ENCODE data around the gene TRPV6. TPM values are rescaled to one million over a fixed set of nuclear protein-coding genes. Genes with fewer than 3 reads are reported as not detected.

The TRPV6 gene
- total RNA-seq, 5 donors from 2014 or later (not counting 1 experiment from before 2014, with no cell fraction given), result not detected

DNA sequence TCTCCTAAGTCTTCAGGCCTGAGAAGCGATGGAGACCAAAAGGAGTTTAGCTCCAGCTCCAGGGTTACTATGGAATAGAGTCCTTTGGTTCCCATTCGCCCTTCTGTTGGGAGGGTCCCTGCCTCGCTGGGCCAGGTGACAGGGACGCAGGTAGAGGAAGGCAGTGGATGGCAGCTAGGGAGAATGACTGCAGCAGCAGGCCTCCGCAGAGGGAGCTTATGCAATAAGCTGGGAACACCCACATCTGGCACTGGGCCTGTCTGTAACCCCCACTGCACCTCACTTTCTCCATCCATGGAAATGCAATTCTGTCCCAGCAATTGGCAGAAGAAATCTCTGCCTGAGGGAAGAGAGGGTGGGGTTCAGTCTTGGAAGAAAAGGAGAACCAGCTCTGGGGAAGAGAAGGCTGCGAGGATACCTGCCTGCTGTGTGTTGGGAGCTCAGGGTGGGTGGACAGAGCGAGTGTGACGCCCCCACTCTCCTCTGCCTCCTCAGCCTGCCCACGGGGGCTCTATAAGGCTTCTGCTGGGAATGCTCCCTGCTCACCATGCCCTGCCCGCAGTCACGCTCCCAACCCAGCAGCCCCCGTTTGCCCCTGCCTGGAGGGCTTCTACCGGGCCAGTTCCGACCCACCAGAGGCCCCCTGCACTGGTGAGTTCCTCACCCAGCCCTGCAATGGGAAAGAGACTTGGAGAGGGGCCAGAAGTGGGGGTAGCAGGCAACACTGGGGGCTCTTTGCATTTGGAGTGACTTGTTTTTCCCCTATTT lies 20.4 kb downstream of the TRPV6 start:
- H3K27ac Mint-ChIP-seq, result peak overlapping the region in 1 of 2 donors; percentile 39
- peaks cover 31% of the 10 kb centered on the region for H3K36me3 Mint-ChIP-seq
- Histone ChIP-seq H3K27me3 (replicated peaks in 1 of 2; ENCODE audit: control insufficient read depth in 2 of 2, extremely low read depth in 1 of 2, insufficient read depth in 2 of 2, low read length in 1 of 2) (no peaks in the 10 kb centered on the region), H3K36me3 (ENCODE audit: control insufficient read depth in 2 of 2, extremely low read depth in 1 of 2, insufficient read depth in 1 of 2, low read length in 1 of 2) (peaks cover 5 to 11% of the 10 kb centered on the region in 2 donors), H3K9me3 (no peaks in the 10 kb centered on the region), H3K27ac (ENCODE audit: low read length) (no peak overlapping the region), H3K4me1 (ENCODE audit: control insufficient read depth in 1 of 2, extremely low read depth in 1 of 2, insufficient read depth in 2 of 2, low read length in 2 of 2) (peaks cover 0 to 11% of the 10 kb centered on the region in 2 experiments), H3K4me3 (ENCODE audit: control insufficient read depth in 1 of 2, extremely low read depth in 1 of 2, low read length in 1 of 2) (no peak overlapping the region)
- no peaks in the 10 kb centered on the region for H3K9me3 Mint-ChIP-seq
- no peaks in the 10 kb centered on the region for H3K27me3 Mint-ChIP-seq
- CTCF ChIA-PET, result interaction anchor here (0.5 to 1.9 kb wide), 3 partner anchors 105 to 518 kb away, joined by 3 to 4 read pairs (median 4); no protein-coding TSS in a partner anchor
- no peak for DNase-seq
- H3K4me1 Mint-ChIP-seq, result no peaks in the 10 kb centered on the region
- POLR2A ChIA-PET, result no interaction called here
- WGBS (ENCODE audit: insufficient coverage), result 100% methylated on average over 2 of the region's 14 CpGs
- ATAC-seq (replicated peaks in 1 of 4), result no peak
- H3K4me3 Mint-ChIP-seq, result no peak overlapping the region

DNA sequence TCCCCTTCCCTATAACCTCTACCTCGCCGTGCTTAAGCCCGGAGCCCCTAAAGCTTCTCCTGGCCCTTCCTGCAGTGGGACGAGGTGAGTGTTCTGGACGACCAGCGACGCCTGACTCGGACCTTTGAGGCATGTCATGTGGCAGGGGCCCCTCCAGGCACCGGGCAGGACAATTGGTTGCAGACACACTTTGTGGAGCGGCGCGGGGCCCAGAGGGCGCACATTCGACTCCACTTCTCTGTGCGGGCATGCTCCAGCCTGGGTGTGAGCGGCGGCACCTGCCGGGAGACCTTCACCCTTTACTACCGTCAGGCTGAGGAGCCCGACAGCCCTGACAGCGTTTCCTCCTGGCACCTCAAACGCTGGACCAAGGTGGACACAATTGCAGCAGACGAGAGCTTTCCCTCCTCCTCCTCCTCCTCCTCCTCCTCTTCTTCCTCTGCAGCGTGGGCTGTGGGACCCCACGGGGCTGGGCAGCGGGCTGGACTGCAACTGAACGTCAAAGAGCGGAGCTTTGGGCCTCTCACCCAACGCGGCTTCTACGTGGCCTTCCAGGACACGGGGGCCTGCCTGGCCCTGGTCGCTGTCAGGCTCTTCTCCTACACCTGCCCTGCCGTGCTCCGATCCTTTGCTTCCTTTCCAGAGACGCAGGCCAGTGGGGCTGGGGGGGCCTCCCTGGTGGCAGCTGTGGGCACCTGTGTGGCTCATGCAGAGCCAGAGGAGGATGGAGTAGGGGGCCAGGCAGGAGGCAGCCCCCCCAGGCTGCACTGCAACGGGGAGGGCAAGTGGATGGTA lies 21.5 kb downstream of the TRPV6 start:
- Histone ChIP-seq H3K27ac (ENCODE audit: low read length) (no peak overlapping the region), H3K9me3 (no peaks in the 10 kb centered on the region), H3K36me3 (ENCODE audit: control insufficient read depth in 2 of 2, extremely low read depth in 1 of 2, insufficient read depth in 1 of 2, low read length in 1 of 2) (peaks cover 5 to 11% of the 10 kb centered on the region in 2 donors), H3K4me1 (ENCODE audit: control insufficient read depth in 1 of 2, extremely low read depth in 1 of 2, insufficient read depth in 2 of 2, low read length in 2 of 2) (peaks cover 0 to 11% of the 10 kb centered on the region in 2 experiments), H3K27me3 (replicated peaks in 1 of 2; ENCODE audit: control insufficient read depth in 2 of 2, extremely low read depth in 1 of 2, insufficient read depth in 2 of 2, low read length in 1 of 2) (no peaks in the 10 kb centered on the region), H3K4me3 (ENCODE audit: control insufficient read depth in 1 of 2, extremely low read depth in 1 of 2, low read length in 1 of 2) (no peak overlapping the region)
- 87% methylated on average over 32 of the region's 37 CpGs for WGBS (ENCODE audit: insufficient coverage)
- H3K36me3 Mint-ChIP-seq, result peaks cover 22% of the 10 kb centered on the region
- H3K4me3 Mint-ChIP-seq, result no peak overlapping the region
- no peak overlapping the region for H3K27ac Mint-ChIP-seq
- no peak for ATAC-seq (replicated peaks in 1 of 4)
- H3K9me3 Mint-ChIP-seq, result no peaks in the 10 kb centered on the region
- POLR2A ChIA-PET, result no interaction called here
- peaks cover 0 to 3% (median under 1%) of the 10 kb centered on the region in 3 donors for H3K4me1 Mint-ChIP-seq
- CTCF ChIA-PET, result interaction anchor here in 1 of 2 donors (0.7 kb wide), 1 partner anchor 106 kb away, joined by 4 read pairs; no protein-coding TSS in a partner anchor
- DNase-seq, result no peak
- H3K27me3 Mint-ChIP-seq, result no peaks in the 10 kb centered on the region

DNA sequence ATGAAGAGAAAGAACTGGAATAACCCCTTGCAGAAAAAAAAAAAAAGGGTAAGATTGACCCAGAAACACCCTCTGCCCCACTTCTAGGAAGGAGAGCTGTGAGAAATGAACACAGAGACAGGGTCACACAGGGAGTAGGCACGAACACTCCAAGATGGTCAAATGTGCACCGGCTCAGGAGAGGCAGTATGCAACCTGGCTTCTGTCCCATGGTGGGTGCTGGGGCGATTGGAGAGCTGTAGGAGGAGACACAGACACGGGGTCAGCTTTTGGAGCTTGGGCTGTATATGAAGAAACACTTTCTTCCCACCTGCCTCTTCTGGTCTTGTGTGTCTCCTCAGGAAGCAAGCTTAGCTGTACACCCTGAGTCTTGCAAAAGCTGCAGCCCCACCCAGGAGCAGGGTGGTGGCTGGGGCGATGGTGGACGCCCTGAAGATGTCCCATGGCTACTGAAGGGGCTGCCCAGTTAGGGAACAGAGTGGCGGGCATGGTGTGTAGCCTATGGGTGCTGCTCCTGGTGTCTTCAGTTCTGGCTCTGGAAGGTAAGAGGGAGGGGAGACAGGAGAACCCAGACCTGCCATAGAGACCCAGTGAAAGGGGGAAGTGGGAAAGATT lies 22.7 kb downstream of the TRPV6 start:
- no peaks in the 10 kb centered on the region for H3K9me3 ChIP-seq
- no peaks in the 10 kb centered on the region for H3K27me3 ChIP-seq (replicated peaks in 1 of 2; ENCODE audit: control insufficient read depth in 2 of 2, extremely low read depth in 1 of 2, insufficient read depth in 2 of 2, low read length in 1 of 2)
- H3K4me1 ChIP-seq (ENCODE audit: control insufficient read depth in 1 of 2, extremely low read depth in 1 of 2, insufficient read depth in 2 of 2, low read length in 2 of 2), result peaks cover 0 to 11% of the 10 kb centered on the region in 2 experiments
- H3K36me3 ChIP-seq (ENCODE audit: control insufficient read depth in 2 of 2, extremely low read depth in 1 of 2, insufficient read depth in 1 of 2, low read length in 1 of 2), result peaks cover 0 to 11% of the 10 kb centered on the region in 2 donors
- H3K9me3 Mint-ChIP-seq, result no peaks in the 10 kb centered on the region
- no peak overlapping the region for H3K27ac Mint-ChIP-seq
- POLR2A ChIA-PET, result no interaction called here
- peaks cover 18% of the 10 kb centered on the region for H3K36me3 Mint-ChIP-seq
- WGBS (ENCODE audit: insufficient coverage), result 76% methylated on average over 5 of the region's 7 CpGs
- no peak overlapping the region for H3K27ac ChIP-seq (ENCODE audit: low read length)
- no peaks in the 10 kb centered on the region for H3K27me3 Mint-ChIP-seq
- H3K4me1 Mint-ChIP-seq, result peaks cover 0 to 6% (median 4%) of the 10 kb centered on the region in 3 donors
- CTCF ChIA-PET, result interaction anchor here in 1 of 2 donors (0.7 kb wide), 1 partner anchor 27 kb away, joined by 4 read pairs; no protein-coding TSS in a partner anchor
- no peak overlapping the region for H3K4me3 ChIP-seq (ENCODE audit: control insufficient read depth in 1 of 2, extremely low read depth in 1 of 2, low read length in 1 of 2)
- H3K4me3 Mint-ChIP-seq, result no peak overlapping the region
- ATAC-seq (replicated peaks in 1 of 4) (no peak), DNase-seq (no peak)

DNA sequence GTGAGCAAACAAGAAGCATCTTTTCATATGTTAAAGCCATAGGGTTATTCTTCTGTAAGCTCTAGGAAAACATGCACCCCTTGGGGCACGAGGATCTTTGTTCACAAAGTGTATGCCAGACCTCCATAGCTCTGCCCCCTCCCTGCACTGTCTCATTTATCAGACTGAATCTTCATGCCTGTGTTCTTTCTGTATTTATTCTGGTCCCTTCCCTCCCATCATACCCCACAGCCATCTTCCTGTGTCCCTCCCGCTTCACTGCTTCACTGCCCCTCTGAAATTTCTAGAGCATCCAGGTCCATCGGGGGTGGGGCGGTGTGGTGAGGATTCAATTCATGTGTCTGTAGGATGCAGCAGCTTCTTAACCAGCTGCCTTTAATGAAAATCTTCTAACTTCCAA lies 23.2 kb downstream of the TRPV6 start:
- Histone ChIP-seq H3K9me3 (no peaks in the 10 kb centered on the region), H3K27me3 (replicated peaks in 1 of 2; ENCODE audit: control insufficient read depth in 2 of 2, extremely low read depth in 1 of 2, insufficient read depth in 2 of 2, low read length in 1 of 2) (no peaks in the 10 kb centered on the region), H3K27ac (ENCODE audit: low read length) (no peak overlapping the region), H3K4me1 (ENCODE audit: control insufficient read depth in 1 of 2, extremely low read depth in 1 of 2, insufficient read depth in 2 of 2, low read length in 2 of 2) (peaks cover 4 to 11% of the 10 kb centered on the region in 2 experiments), H3K36me3 (ENCODE audit: control insufficient read depth in 2 of 2, extremely low read depth in 1 of 2, insufficient read depth in 1 of 2, low read length in 1 of 2) (peaks cover 0 to 8% of the 10 kb centered on the region in 2 donors), H3K4me3 (ENCODE audit: control insufficient read depth in 1 of 2, extremely low read depth in 1 of 2, low read length in 1 of 2) (no peak overlapping the region)
- DNase-seq (no peak), ATAC-seq (replicated peaks in 1 of 4) (no peak)
- ChIA-PET CTCF (interaction anchor here in 1 of 2 donors (0.7 kb wide), 1 partner anchor 26 kb away, joined by 4 read pairs; no protein-coding TSS in a partner anchor), POLR2A (no interaction called here)
- no peak overlapping the region for H3K4me3 Mint-ChIP-seq
- H3K27ac Mint-ChIP-seq, result peak overlapping the region in 1 of 2 donors; percentile 52
- 67% methylated on average over 1 of the region's 4 CpGs for WGBS (ENCODE audit: insufficient coverage)
- H3K36me3 Mint-ChIP-seq, result peaks cover 18% of the 10 kb centered on the region
- no peaks in the 10 kb centered on the region for H3K9me3 Mint-ChIP-seq
- peaks cover 0 to 8% (median 8%) of the 10 kb centered on the region in 3 donors for H3K4me1 Mint-ChIP-seq
- H3K27me3 Mint-ChIP-seq, result no peaks in the 10 kb centered on the region

DNA sequence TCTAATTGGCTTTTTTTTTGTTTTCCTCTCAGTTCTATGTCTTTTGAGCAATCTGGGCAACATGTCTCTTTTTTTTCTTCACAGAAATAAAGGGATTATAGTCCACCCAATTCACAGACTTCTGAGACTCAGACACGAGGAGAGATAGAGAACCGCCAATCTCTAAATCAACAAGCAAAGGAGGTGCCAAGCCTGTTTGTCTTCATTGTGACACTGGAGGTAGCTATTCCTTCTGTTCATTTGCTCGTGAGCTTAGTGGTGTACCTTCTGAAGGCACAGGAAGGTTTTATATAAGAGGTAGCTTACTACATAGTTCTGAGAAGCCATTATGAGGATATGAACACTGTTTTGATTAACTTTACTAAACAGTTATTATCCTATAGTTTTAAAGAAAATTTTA lies 24.6 kb downstream of the TRPV6 start:
- WGBS (ENCODE audit: insufficient coverage), result no CpG with 5 or more reads among the region's 3 CpGs
- H3K27me3 Mint-ChIP-seq, result no peaks in the 10 kb centered on the region
- H3K4me1 ChIP-seq (ENCODE audit: control insufficient read depth in 1 of 2, extremely low read depth in 1 of 2, insufficient read depth in 2 of 2, low read length in 2 of 2), result peaks cover 4 to 10% of the 10 kb centered on the region in 2 experiments
- H3K27me3 ChIP-seq (replicated peaks in 1 of 2; ENCODE audit: control insufficient read depth in 2 of 2, extremely low read depth in 1 of 2, insufficient read depth in 2 of 2, low read length in 1 of 2), result no peaks in the 10 kb centered on the region
- H3K27ac ChIP-seq (ENCODE audit: low read length), result no peak overlapping the region
- peaks cover 0 to 8% of the 10 kb centered on the region in 2 donors for H3K36me3 ChIP-seq (ENCODE audit: control insufficient read depth in 2 of 2, extremely low read depth in 1 of 2, insufficient read depth in 1 of 2, low read length in 1 of 2)
- CTCF ChIA-PET, result interaction anchor here (0.7 to 1.9 kb wide), 3 partner anchors 10 to 142 kb away, joined by 3 to 5 read pairs (median 4); no protein-coding TSS in a partner anchor
- H3K27ac Mint-ChIP-seq, result no peak overlapping the region
- H3K36me3 Mint-ChIP-seq, result peaks cover 18% of the 10 kb centered on the region
- H3K9me3 Mint-ChIP-seq, result no peaks in the 10 kb centered on the region
- no peaks in the 10 kb centered on the region for H3K9me3 ChIP-seq
- DNase-seq, result no peak
- POLR2A ChIA-PET, result interaction anchor here in 1 of 2 donors (0.6 to 1.2 kb wide), 2 partner anchors 526 to 903 kb away, joined by 3 to 12 read pairs; no protein-coding TSS in a partner anchor
- no peak overlapping the region for H3K4me3 Mint-ChIP-seq
- H3K4me1 Mint-ChIP-seq, result peaks cover 13 to 20% (median 18%) of the 10 kb centered on the region in 3 donors
- peak in 1 of 4 experiments; percentile 34 for ATAC-seq (replicated peaks in 1 of 4)
- no peak overlapping the region for H3K4me3 ChIP-seq (ENCODE audit: control insufficient read depth in 1 of 2, extremely low read depth in 1 of 2, low read length in 1 of 2)

DNA sequence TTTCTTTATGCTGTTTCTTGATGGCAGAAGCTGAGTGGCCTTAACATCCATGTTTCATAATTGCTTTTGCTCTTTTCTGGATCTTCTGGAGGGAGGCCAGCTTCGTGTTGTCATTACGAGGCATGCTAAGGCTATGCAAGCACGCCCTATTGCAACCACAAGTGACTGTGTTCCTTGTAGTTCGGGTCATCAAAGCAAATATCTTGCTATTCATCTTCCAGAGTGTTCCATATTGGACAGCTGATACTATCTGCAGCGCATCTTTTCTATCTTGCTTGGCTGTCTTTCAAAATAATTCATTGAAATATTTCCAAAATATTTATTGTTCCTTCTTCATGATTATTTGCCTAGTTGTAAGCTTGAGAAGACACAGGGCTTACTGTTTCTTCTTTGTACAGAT lies 25.7 kb downstream of the TRPV6 start:
- Histone ChIP-seq H3K27ac (ENCODE audit: low read length) (no peak overlapping the region), H3K4me3 (ENCODE audit: control insufficient read depth in 1 of 2, extremely low read depth in 1 of 2, low read length in 1 of 2) (no peak overlapping the region), H3K4me1 (ENCODE audit: control insufficient read depth in 1 of 2, extremely low read depth in 1 of 2, insufficient read depth in 2 of 2, low read length in 2 of 2) (peaks cover 6 to 12% of the 10 kb centered on the region in 2 experiments), H3K27me3 (replicated peaks in 1 of 2; ENCODE audit: control insufficient read depth in 2 of 2, extremely low read depth in 1 of 2, insufficient read depth in 2 of 2, low read length in 1 of 2) (no peaks in the 10 kb centered on the region), H3K36me3 (ENCODE audit: control insufficient read depth in 2 of 2, extremely low read depth in 1 of 2, insufficient read depth in 1 of 2, low read length in 1 of 2) (peaks cover 0 to 8% of the 10 kb centered on the region in 2 donors), H3K9me3 (no peaks in the 10 kb centered on the region)
- ChIA-PET CTCF (interaction anchor here (0.5 to 1.9 kb wide), 3 partner anchors 13 to 28 kb away, joined by 3 to 5 read pairs (median 3); no protein-coding TSS in a partner anchor), POLR2A (no interaction called here)
- peak overlapping the region; percentile 67 to 69 for H3K27ac Mint-ChIP-seq
- no peaks in the 10 kb centered on the region for H3K9me3 Mint-ChIP-seq
- H3K4me1 Mint-ChIP-seq, result peaks cover 16 to 24% (median 23%) of the 10 kb centered on the region in 3 donors
- H3K36me3 Mint-ChIP-seq, result peaks cover 18% of the 10 kb centered on the region
- H3K4me3 Mint-ChIP-seq, result no peak overlapping the region
- WGBS (ENCODE audit: insufficient coverage), result 62% methylated on average over 3 of the region's 5 CpGs
- DNase-seq, result no peak
- ATAC-seq (replicated peaks in 1 of 4), result no peak
- no peaks in the 10 kb centered on the region for H3K27me3 Mint-ChIP-seq

Measured in T-cell (primary cell).